GM19455 (cell line): ENCODE data around the gene CIB1.
"Not testable (repeated sequence)": the region's sequence is repeated elsewhere in the genome, so short reads cannot be mapped to it uniquely, and the experiment has no call there.

ENCODE experiments used
- ATAC-seq: cut with Tn5 transposase; IDR thresholded peaks from one replicate; pipeline ENCODE4 v1.9.1; 2021; ENCODE audit not compliant: unreplicated experiment

The CIB1 gene

GRCh38 chr15:90201130-90201943, 32.4 kb downstream of the CIB1 start, which contains the start of gene SEMA4B:
SEMA4B (plus strand) TSS chr15:90201330; CDS start chr15:90201579, 249 bp downstream.
- peak; percentile 84 for ATAC-seq

DNA sequence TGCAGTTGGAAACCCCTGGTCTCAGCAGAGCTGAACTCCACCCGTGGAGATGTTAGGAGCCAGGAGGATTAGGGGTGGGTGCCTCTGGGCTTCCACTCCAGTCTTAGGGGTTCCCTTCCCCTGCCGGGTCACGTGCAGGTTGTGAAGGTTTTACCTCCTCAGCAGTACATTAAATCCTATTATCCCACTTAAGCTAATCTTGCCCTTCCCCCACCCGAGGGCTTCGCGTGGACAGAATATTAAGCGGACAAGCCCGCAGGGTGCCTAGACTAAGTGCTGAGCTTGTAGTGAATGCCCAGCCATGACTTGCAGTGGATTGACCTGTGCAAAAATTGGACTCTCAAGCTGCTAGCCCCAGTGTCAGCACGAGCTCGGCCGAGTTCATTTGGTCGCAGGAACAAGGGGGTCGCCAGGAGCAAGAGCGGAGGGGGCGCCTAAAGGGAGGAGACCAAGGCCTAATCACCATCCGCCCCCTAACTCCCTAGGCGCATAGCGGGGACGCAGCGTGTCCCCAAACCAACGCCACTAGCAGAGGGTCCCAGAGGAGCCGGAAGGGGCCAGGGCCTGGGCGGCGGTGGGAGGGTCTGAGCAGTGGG, 33.1 kb downstream of the CIB1 start:
- ATAC-seq: peak; percentile 15

DNA sequence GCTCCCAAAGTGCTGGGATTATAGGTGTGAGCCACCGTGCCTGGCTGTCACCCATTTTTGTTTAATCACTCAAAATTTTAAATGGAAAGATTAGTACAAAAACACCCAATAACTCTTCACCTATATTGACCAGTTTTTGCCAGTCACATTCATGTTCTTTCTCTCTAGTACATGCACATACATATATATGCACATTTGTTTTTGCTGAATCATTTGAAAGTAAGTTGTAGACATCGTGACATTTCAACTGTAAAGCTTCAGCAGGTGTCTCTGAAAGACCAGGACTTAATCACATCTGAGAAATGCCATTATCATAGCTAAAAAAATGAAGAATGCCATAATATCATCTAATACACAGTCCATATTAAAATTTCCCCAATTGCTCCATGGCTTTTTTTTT, 39.1 kb downstream of the CIB1 start:
- no peak for ATAC-seq

DNA sequence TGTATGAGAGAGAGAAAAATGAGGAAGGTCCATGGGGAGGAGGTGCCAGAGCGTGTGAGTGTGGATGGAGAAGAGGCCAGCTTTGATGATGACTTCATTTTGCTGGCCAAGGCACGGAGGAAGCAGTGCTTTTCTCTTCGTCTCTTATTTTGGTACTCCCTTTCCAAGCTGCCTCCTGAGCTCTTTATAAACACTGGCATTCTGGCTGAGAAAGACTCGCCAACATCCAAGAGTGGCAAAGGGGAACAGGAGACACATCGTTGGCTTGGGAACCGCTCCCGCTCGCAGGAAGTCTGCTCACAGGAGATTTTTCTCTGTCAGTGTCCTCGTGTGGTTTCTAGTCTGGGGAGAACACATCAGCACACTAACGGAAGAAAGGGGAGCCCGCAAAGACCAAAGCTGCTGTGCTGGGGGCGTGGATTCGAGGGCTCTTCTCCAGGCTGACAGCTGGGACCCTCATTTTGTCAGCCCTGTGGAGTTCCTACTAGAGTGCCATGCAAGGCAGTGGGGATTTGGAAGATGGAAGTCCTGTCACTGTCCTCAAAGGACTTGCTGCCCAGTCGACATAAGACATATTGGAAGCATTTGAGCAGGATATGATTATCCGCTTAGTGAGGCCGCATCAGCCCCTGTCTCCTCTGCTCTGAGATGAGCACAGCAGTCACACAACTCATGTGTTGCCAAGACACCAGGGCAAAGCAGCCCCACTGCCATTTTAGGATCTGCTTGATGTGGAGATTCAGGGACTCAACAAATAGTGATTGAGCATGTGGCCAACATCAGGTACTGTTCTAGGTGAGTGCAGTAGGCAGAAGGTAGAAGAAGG, 40.6 kb downstream of the CIB1 start:
- no peak for ATAC-seq

DNA sequence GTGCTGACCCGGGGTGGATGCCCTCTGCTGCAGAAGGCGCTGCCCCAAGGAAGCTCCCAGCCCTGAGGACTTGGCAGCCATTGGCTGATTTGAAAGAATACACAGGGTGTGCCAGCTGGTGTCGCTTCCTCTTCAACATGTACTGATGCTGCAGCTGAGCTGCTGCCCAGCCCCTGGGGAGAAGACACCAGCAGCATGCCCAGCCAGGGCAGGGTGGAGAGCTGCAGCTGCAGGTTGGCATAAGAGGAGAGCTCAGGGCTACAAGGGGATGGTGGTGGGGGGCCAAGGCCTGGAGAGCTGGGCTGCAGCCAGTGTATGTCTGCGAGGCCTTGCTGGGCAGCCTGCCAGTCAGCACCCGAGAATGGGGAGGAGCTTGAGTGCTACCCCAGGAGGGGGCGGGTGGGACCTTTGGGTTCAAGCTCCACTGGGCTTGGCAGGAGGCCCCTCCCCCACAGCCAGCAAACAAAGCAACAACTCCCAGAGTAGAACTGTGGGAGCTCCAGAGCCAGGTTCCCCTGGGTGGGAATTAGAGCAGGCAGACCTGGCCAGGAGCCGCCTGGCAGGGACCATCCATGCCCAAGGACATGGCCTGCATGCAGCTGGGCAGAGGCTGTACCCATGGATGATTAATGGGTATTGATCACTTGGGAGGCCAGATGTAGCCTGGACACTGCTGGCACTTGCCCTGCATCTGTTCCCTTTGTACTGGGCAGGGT, 41.8 kb downstream of the CIB1 start:
- peak; percentile 66 for ATAC-seq

DNA sequence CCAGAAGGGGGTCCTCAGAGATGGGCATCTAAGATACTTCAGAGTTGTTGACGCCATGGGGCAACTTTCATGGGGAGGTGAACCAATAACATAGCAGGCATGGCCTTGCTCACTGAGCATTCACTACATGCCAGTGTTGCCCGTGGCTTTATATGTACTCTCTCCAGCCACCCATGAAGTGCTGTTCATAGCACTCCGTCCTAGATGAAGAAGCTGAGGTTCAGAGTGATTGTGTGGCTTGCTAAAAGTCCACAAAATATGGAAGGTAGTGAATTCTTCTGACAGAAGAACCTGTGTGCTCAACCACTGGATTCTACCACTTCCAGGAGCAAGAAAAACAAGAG, 42.4 kb downstream of the CIB1 start:
- peak; percentile 23 for ATAC-seq

DNA sequence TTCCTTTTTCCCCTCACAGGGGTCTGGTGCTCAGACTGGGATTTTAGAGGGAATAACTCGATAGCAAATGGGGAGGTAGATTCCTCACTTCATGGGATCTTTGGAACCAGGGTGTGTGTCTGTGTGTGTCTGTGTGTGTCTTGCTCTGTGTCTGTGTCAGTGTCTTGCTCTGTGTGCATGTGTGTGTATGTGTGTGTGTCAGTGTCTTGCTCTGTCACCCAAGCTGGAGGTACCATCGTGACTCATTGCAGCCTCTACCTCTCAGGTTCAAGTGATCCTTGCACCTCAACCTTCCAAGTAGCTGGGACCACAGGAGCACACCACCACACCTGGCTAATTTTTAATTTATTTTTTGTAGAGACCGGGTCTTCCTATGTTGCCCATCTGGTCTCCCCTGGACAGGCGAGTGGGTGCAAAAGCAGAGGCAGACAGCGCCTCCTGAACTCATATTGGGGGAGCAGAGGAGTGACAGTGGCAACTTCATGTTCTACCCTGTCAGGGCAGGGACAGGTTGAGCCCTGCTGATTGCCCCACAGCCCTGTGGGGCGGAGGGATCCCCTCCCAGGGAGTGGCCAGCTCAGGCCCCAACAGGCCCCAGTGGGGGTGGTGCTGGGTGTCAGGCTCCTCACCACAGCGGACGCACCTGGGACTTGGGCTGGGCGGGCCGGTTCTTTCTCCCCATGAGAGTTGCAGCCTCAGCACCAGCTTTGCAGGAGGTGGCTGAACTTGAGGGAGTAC, 43.0 kb downstream of the CIB1 start:
- ATAC-seq: peak; percentile 66

DNA sequence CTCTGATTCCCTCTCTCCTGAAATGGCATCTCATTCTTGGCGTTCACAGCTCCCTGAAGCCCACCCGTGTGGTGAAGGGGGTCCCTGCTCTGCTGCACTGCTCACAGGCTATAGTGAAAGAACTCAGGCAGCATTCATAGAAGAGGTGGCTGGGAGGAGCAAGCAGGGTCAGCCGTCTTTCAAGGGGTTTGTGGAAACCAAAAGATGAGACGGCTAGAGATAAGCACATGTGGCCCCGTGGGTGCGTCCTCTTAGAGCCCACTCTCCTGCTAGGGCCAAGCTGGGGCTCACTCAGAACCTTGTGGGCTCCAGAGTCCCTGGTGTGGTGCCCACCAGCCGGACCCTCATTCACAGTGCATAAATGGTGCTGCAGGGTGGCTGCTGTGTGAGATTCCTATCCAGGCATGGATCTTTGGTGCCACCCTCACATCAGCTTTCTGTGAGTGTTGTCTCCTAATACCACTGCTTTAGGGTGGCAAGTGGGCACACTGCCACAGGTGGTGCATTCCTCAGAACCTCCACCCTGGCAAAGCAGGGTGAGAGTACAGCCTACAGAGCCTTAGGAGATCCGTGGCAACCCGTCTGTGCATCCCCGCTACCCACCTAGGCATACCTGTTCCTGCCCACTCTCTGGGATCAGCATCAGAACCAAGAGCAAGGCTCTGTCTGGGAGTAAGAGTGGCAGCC, 43.8 kb downstream of the CIB1 start:
- no peak for ATAC-seq

- ATAC-seq: no peak
These were observed 44.6 kb downstream of the CIB1 start for GRCh38 chr15:90188914-90189748.

GRCh38 chr15:90188065-90188464, 45.7 kb downstream of the CIB1 start:
- not testable (repeated sequence) for ATAC-seq

DNA sequence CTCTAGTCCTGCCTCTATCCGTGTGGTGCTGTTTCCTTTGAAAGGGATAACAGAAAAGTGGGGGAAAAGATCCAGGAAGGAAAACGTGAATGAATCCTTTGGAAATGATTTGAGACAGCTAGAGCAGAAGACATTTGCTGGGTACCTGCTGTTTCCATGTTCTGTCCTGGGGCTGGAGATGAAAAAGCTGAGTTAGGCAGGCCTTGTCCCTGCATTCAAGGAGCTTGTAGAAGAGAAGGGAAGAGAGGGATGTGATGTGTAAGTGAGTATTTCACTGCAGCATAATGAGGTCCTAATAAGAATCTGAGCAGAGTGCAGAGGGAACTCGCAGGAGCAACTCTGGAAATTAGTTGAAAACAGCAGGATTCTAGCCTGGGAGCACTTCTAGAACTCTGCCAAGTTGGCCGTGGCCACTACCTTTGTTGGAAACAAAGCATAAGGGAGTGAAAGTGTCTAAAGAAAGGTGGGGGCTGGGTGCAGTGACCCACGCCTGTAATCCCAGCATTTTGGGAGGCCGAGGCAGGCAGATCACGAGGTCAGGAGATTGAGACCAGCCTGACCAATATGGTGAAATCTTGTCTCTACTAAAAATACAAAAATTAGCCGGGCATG, 46.4 kb downstream of the CIB1 start:
- no peak for ATAC-seq

DNA sequence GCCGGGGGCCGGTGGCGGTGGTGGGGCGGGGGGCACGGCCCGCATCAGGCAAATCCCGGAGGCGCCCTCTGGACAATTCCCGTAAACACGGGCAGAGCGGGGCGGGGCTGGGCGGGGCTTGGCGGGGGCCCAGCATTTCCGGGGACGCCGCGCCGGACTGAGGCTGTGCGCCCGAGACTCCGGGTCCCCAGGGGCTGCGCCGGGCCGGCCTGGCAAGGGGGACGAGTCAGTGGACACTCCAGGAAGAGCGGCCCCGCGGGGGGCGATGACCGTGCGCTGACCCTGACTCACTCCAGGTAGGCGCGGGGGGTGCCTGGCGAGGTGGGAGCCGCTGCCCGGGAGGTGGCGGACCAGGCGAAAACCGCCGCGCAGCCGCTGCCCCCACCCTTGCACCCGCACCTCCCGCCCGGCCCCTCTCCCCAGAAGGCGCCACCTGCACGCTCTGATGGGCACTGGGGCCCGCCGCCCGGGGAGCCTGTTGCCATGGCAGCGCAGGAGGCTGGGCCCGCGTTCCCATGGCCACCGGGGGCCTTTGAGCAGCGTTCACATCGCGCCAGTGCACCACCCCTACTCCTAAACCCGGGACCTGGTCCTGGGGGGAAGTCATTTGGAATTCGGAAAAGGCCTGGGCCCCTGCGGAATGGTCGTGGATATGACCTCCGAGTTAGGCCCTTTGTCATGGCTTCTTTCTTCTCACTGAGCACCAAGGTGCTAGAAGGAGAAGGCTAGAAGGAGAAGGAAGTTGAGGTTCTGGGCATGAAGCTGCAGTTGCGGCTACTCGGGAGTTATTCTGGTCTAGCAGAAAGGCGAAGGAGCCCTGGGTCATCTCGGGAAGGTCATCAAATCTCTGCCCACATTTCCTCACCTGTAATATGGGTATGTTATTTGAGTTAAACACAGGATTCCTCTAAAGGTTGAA, 48.7 kb downstream of the CIB1 start:
- peak; percentile 77 for ATAC-seq

DNA sequence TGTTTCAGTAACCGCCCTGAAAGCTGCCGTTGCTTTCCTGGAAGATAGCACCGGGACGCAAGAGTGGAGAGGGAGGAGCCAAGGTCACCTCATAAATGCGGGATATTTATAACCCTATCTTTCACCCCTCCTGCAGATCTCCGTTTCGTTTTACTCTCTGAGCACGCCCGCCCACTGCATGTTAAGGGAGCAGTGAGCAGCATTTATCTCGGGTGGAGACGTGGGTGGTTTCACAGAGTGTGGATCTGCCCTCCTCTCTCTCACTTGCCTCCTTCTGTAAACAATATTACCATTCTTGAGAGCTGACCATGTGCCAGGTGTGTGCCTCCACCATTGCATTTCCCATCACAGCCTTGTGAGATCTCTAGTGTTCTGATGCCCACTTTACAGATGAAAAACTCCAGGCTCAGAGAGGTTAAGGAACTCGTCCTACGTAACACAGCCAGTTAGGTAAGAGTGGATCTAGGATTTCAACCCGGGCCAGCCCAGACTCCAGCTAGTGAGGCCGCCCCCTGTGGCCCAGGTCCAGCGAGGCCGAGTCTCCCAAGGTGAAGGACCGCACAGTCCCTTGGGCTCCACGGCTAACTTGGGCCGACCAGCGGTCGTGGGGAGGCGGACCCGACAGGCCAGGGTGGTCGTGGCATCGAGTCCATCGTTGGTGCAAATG, 49.5 kb downstream of the CIB1 start:
- ATAC-seq: peak; percentile 50

GRCh38 chr15:90181776-90182175, 52.0 kb downstream of the CIB1 start:
- no peak for ATAC-seq
